Hepatocyte (in vitro differentiated cells): ENCODE results near the gene TRIOBP. TPM values are rescaled to one million over a fixed set of nuclear protein-coding genes. Genes with fewer than 3 reads are reported as not detected.

Experiments used
- DNase-seq: peaks from one replicate; pipeline ENCODE4 v3.0.0-alpha.2; 2016; ENCODE audit warnings: low spot score
- H2AFZ ChIP-seq: fragments of 200-600 bp; sonication (generic); 2 replicates; pipeline ENCODE4 v1.6.0; 2016; ENCODE audit warnings: antibody characterized with exemption, mild to moderate bottlenecking
- H3K27ac ChIP-seq: fragments of 200-600 bp; sonication (generic); 2 replicates; pipeline ENCODE4 v1.5.1; 2016; ENCODE audit warnings: mild to moderate bottlenecking
- H3K27me3 ChIP-seq: fragments of 200-600 bp; sonication (generic); 2 replicates; pipeline ENCODE4 v1.6.1; 2016
- H3K36me3 ChIP-seq: fragments of 200-600 bp; sonication (generic); replicated peaks from 2 replicates; pipeline ENCODE4 v1.5.1; 2016; ENCODE audit warnings: low read depth; ENCODE audit not compliant: insufficient read depth
- H3K4me1 ChIP-seq: fragments of 200-600 bp; sonication (generic); 2 replicates; pipeline ENCODE4 v1.5.1; 2016; ENCODE audit warnings: mild to moderate bottlenecking, moderate library complexity; ENCODE audit not compliant: insufficient read depth
- H3K4me2 ChIP-seq: fragments of 200-600 bp; sonication (generic); 2 replicates; pipeline ENCODE4 v1.6.0; 2016
- H3K4me3 ChIP-seq: fragments of 200-600 bp; sonication (generic); 2 replicates; pipeline ENCODE4 v1.5.1; 2016; ENCODE audit warnings: mild to moderate bottlenecking
- H3K79me2 ChIP-seq: fragments of 200-600 bp; sonication (generic); 2 replicates; pipeline ENCODE4 v1.6.0; 2017; ENCODE audit warnings: mild to moderate bottlenecking
- H3K9me2 ChIP-seq: fragments of 200-600 bp; sonication (generic); replicated peaks from 2 replicates; pipeline ENCODE4 v1.6.0; 2017; ENCODE audit warnings: mild to moderate bottlenecking; ENCODE audit not compliant: insufficient read depth
- H3K9me3 ChIP-seq: fragments of 200-600 bp; sonication (generic); 2 replicates; pipeline ENCODE4 v1.5.1; 2016; ENCODE audit warnings: low read depth, mild to moderate bottlenecking
- H4K20me1 ChIP-seq: fragments of 200-600 bp; sonication (generic); 2 replicates; pipeline ENCODE4 v1.6.0; 2016; ENCODE audit warnings: mild to moderate bottlenecking; ENCODE audit not compliant: insufficient read depth, poor library complexity, severe bottlenecking
- CTCF ChIP-seq: fragments of 200-600 bp; sonication (generic); IDR thresholded peaks from 2 replicates; pipeline ENCODE4 v1.5.1; 2016; ENCODE audit warnings: antibody characterized with exemption, mild to moderate bottlenecking; ENCODE audit not compliant: poor library complexity
- EZH2 ChIP-seq: fragments of 200-600 bp; sonication (generic); IDR thresholded peaks from 2 replicates; pipeline ENCODE4 v1.6.1; 2016; ENCODE audit warnings: antibody characterized with exemption, mild to moderate bottlenecking, borderline replicate concordance
- EZH2phosphoT487 ChIP-seq: fragments of 200-600 bp; sonication (generic); IDR thresholded peaks from one replicate; pipeline ENCODE4 v1.6.1; 2018; ENCODE audit warnings: antibody characterized with exemption, mild to moderate bottlenecking, low read depth, moderate library complexity; ENCODE audit not compliant: unreplicated experiment, severe bottlenecking
- WGBS: methylation state at CpG from one replicate; pipeline ENCODE4 v1.1.6; 2016; ENCODE audit warnings: low lambda C conversion rate; ENCODE audit errors: missing lambda C conversion rate; 5-methylcytosine and 5-hydroxymethylcytosine counted together
- polyA plus RNA-seq: library from polyadenylated mRNA; unstranded; fragments of >200 nt; fragmentation: Nextera tagmentation; extraction: Ambion mirVana; gene quantifications from 2 replicates; pipeline ENCODE4 v1.2.1, GENCODE V29; 2016
- total RNA-seq: library from RNA; depleted of rRNA; stranded (reverse); fragments of >200 nt; gene quantifications from 2 replicates; pipeline ENCODE4 v1.2.3, GENCODE V29; 2014

Gene TRIOBP
- total and polyA plus RNA-seq, 2 experiments from 2014 or later, result 57.2 to 96.1 TPM

GRCh38 chr22:37784829-37785495 lies 88.1 kb downstream of the TRIOBP start:
- Histone ChIP-seq H3K4me2 (no peak overlapping the region), H3K9me2 (no peaks in the 10 kb centered on the region), H3K4me1 (peaks cover 14% of the 10 kb centered on the region), H3K27me3 (no peaks in the 10 kb centered on the region), H2AFZ (no peak overlapping the region), H3K79me2 (no peaks in the 10 kb centered on the region), H3K36me3 (no peaks in the 10 kb centered on the region), H3K9me3 (no peaks in the 10 kb centered on the region), H3K4me3 (no peak overlapping the region), H3K27ac (peak overlapping the region; percentile 78), H4K20me1 (no peaks in the 10 kb centered on the region)
- TF ChIP-seq CTCF, result no peak
- no peak for TF ChIP-seq EZH2
- no peak for TF ChIP-seq EZH2phosphoT487
- DNase-seq, result peak; percentile 73
- WGBS, result 58% methylated on average over 11 of the region's 11 CpGs

- H4K20me1 ChIP-seq, result no peaks in the 10 kb centered on the region
- H2AFZ ChIP-seq, result no peak overlapping the region
- H3K79me2 ChIP-seq, result no peaks in the 10 kb centered on the region
- WGBS, result 68% methylated on average over 2 of the region's 2 CpGs
- TF ChIP-seq CTCF (no peak), EZH2phosphoT487 (no peak), EZH2 (no peak)
- no peak overlapping the region for H3K27ac ChIP-seq
- H3K4me2 ChIP-seq, result no peak overlapping the region
- DNase-seq, result no peak
- no peaks in the 10 kb centered on the region for H3K27me3 ChIP-seq
- H3K4me3 ChIP-seq, result no peak overlapping the region
- H3K4me1 ChIP-seq, result peaks cover 2% of the 10 kb centered on the region
- no peaks in the 10 kb centered on the region for H3K9me2 ChIP-seq
- no peaks in the 10 kb centered on the region for H3K9me3 ChIP-seq
- H3K36me3 ChIP-seq, result no peaks in the 10 kb centered on the region
Measured at GRCh38 chr22:37790234-37790633, 93.4 kb downstream of the TRIOBP start.

DNA sequence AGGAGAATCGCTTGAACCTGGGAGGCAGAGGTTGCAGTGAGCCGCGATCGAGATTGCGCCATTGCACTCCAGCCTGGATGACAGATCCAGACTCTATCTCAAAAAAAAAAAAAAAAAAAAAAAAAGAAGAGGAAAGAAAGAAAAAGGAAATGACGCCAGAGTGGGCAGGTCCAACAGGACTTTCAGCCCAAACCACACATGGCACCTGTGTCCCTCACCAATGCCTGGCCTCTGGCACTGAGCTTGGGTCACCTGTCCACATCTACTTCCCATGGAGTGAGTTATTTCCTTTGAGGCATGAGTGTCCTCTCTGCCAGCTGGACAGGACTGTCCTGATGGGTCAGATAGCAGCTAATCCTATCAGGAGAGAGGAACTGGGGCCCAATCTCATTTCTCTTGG lies 95.6 kb downstream of the TRIOBP start:
- TF ChIP-seq EZH2phosphoT487, result no peak
- TF ChIP-seq EZH2, result no peak
- no peak for TF ChIP-seq CTCF
- H3K9me3 ChIP-seq, result no peaks in the 10 kb centered on the region
- H3K9me2 ChIP-seq, result no peaks in the 10 kb centered on the region
- peaks cover 2% of the 10 kb centered on the region for H3K4me1 ChIP-seq
- 91% methylated on average over 6 of the region's 6 CpGs for WGBS
- H2AFZ ChIP-seq, result no peak overlapping the region
- H3K27ac ChIP-seq, result no peak overlapping the region
- no peaks in the 10 kb centered on the region for H4K20me1 ChIP-seq
- no peaks in the 10 kb centered on the region for H3K27me3 ChIP-seq
- H3K79me2 ChIP-seq, result no peaks in the 10 kb centered on the region
- no peak for DNase-seq
- no peak overlapping the region for H3K4me2 ChIP-seq
- H3K36me3 ChIP-seq, result no peaks in the 10 kb centered on the region
- H3K4me3 ChIP-seq, result no peak overlapping the region
